Left ventricle myocardium superior (tissue), 1 donor: ENCODE results near the gene SLC29A4. TPM values are rescaled to one million over a fixed set of nuclear protein-coding genes. Genes with fewer than 3 reads are reported as not detected.
A peak's percentile ranks its signal among the peaks of the same experiment; 100 is the strongest.
"Not testable (repeated sequence)": the region's sequence is repeated elsewhere in the genome, so short reads cannot be mapped to it uniquely, and the experiment has no call there.

Source experiments
- ATAC-seq: fragments of 200-7000 bp; cut with Tn5 transposase; one replicate; pipeline ENCODE4 v1.9.1; 2020; ENCODE audit warnings: mild to moderate bottlenecking, moderate library complexity
- DNase-seq: peaks from one replicate; pipeline ENCODE4 v3.0.0-alpha.2; 2020
- intact Hi-C: fragments of 100-400 bp; cut with micrococcal nuclease; formaldehyde crosslinking; loops from one replicate; pipeline ENCODE4 v1.11.0; 2022
- total RNA-seq: library from RNA; stranded (reverse); fragmentation: NEBNext Ultra II Directional; extraction: Animal tissue kit (Norgen Biotek cat#: 25700); gene quantifications from one replicate; pipeline ENCODE4 v1.2.1, GENCODE V29; 2021
- donor health status: DM: no; HTN: yes; CAD: no; lungs with severe emphysema.

SLC29A4 gene
- total RNA-seq, 1 donor from 2014 or later: 2.3 TPM

DNA sequence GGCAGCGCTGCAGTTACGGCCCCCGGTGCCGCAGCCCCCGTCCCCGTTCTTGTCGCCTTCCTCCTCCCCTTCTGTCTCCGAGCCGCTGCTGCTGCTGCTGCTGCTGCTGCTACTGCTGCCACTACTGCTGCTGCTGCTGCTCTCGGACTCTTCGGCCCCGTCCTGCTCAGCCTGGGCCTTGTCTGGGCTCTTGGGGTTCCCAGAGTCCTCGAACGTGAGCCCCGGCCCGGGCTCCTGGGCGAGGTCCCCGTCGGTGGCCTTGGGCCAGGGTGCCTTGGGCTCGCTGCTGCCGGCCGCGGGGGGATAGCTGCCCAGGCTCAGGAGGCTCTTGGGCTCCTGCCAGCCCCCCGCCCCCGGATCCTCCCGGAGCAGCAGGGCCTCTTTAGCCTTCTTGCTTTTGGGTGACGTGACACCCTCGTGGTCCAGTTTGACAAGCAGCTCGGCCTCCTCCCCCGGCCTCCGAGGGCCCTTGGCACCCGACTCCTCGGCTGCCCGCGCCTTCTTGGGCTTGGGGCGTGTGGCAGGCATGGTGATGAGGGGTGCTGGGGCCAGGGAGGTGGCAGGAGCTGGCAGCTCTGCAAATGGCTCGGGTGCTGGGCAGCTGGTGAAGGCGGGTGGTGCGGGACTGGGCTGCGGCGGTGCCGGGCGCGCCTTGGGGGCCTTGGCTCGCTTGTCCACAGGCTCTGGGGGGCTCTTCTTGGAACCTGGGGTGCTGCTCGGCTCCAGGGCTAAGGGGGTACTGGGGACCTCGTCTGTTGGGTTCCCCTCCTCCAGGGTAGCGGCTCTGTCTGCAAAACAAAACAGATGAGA is 30.5 kb downstream of the SLC29A4 start:
- ATAC-seq, intact Hi-C loops, DNase-seq: not testable (repeated sequence)

- intact Hi-C loops: no loop called here
- DNase-seq: no peak
- ATAC-seq: no peak
These were observed 32.1 kb downstream of the SLC29A4 start for GRCh38 chr7:5314864-5315263.

DNA sequence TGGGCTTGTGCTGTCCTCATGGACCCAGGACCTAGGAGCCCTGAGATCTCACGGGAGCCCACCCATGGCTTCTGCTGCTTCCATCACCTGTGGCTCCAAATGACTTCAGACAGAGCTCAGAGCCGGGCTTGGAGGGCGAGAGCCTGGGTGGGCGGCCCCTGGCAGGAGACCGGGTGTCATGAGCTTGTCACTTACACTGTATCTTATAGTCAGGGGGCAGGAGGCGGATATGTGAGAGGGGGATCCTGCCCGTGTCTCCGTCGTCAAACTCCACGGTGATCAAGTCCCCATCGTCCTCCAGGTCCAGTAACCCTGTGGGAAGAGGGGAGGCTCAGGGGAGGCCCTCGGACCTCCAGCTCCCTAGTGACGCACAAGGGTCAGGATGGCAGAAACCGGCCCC is 33.0 kb downstream of the SLC29A4 start:
- no peak for DNase-seq
- intact Hi-C loops: no loop called here

GRCh38 chr7:5318613-5319012 is 35.9 kb downstream of the SLC29A4 start:
- intact Hi-C loops, ATAC-seq, DNase-seq: not testable (repeated sequence)

More for the DNA sequence above, 33.0 kb downstream of the SLC29A4 start:
- no peak for ATAC-seq

GRCh38 chr7:5320391-5320790 is 37.6 kb downstream of the SLC29A4 start:
- ATAC-seq (no peak), DNase-seq (no peak)
- intact Hi-C loops: no loop called here

GRCh38 chr7:5320802-5321396 is 38.2 kb downstream of the SLC29A4 start:
- intact Hi-C loops: no loop called here
- ATAC-seq (no peak), DNase-seq (no peak)

- DNase-seq (no peak), ATAC-seq (no peak)
- intact Hi-C loops: no loop called here
These were observed 40.1 kb downstream of the SLC29A4 start for GRCh38 chr7:5322621-5323410.

GRCh38 chr7:5323800-5324781 is 41.3 kb downstream of the SLC29A4 start:
- intact Hi-C loops, DNase-seq: not testable (repeated sequence)

DNA sequence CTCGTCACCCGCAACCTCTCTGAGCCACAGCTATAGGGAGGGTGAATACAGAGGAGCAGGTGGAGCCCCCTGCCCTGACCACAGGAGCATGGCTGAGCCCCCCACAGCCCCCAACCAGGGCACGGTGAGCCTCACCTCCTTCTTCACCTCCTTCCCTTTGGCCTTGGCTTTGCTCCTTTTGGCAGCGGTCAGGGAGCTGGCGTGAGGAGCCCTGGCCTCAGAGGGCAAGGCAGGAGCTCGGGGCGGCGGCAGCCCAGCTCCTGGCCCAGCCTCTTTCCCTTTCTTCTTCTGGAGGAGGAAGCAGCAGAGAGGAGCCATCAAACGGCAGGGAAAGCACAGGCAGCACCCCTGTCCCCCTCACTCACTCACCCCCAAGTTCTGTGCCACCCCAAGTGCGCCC is 42.2 kb downstream of the SLC29A4 start:
- DNase-seq: no peak
- intact Hi-C loops: no loop called here
- no peak for ATAC-seq

More at GRCh38 chr7:5323800-5324781, 41.3 kb downstream of the SLC29A4 start:
- ATAC-seq: not testable (repeated sequence)

DNA sequence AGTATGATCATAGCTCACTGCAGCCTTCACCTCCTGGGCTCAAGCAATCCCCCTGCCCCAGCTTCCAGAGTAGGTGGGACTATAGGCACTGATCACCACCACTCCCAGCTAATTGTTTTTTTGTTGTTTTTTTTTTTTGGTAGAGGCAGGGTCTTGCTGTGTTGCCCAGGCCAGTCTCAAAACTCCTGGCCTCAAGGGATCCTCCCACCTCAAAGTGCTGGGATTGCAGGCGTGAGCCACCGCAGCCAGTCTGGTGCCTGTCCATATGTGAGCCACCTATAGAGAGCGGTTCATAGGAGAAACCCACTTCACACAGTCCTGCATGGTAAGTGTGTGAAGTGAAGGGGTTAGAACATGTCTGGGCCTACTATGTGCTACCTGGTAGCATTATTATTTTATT is 47.5 kb downstream of the SLC29A4 start:
- intact Hi-C loops: no loop called here
- ATAC-seq (no peak), DNase-seq (no peak)

GRCh38 chr7:5332579-5332978 is 49.8 kb downstream of the SLC29A4 start:
- ATAC-seq (no peak), DNase-seq (no peak)
- intact Hi-C loops: no loop called here

- intact Hi-C loops: no loop called here
- ATAC-seq (no peak), DNase-seq (no peak)
These were observed 50.6 kb downstream of the SLC29A4 start for GRCh38 chr7:5333121-5334045.

DNA sequence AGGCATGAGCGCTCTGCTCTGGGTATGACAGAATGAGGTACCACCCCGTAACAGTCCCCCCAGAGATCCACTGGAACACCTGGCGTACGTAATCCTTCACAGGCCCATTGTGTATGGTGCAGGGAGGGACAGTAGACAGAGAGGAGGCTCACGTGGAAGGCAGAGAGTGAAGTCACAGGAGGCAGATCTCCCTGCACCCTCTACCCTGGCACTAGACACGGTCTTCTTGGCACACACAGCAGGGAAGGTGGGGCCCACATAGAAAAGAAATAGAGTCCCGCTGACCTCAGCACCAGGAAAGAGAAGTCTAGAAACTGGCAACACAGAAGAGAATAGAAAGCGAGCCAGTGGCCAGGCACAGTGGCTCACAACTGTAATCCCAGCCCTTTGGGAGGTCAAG is 51.9 kb downstream of the SLC29A4 start:
- ATAC-seq (peak; percentile 35), DNase-seq (no peak)
- intact Hi-C loops: no loop called here

- ATAC-seq: no peak
- intact Hi-C loops: no loop called here
- no peak for DNase-seq
These were observed 54.3 kb downstream of the SLC29A4 start for GRCh38 chr7:5337047-5337446.

DNA sequence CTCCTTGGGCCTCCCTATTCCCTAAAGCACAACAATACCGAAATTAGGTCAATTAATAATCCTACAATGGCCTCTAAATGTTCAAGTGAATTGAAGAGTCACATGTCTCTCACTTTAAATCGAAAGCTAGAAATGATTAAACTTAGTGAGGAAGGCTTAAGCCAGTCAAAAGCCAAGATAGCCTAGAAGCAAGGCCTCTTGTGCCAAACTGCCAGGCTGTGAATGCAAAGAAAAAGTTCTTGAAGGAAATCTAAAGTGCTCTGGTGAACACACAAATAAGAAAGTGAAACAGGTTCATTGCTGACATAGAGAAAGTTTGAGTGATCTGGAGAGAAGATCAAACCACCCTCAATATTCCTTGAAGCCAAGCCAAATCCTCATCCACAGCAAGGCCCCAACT is 57.2 kb downstream of the SLC29A4 start:
- intact Hi-C loops: no loop called here
- ATAC-seq (no peak), DNase-seq (no peak)

- no peak for ATAC-seq
- intact Hi-C loops: no loop called here
- no peak for DNase-seq
These were observed 59.9 kb downstream of the SLC29A4 start for GRCh38 chr7:5342631-5343030.

GRCh38 chr7:5343884-5344283 is 61.1 kb downstream of the SLC29A4 start:
- no peak for ATAC-seq
- intact Hi-C loops: no loop called here
- DNase-seq: no peak

DNA sequence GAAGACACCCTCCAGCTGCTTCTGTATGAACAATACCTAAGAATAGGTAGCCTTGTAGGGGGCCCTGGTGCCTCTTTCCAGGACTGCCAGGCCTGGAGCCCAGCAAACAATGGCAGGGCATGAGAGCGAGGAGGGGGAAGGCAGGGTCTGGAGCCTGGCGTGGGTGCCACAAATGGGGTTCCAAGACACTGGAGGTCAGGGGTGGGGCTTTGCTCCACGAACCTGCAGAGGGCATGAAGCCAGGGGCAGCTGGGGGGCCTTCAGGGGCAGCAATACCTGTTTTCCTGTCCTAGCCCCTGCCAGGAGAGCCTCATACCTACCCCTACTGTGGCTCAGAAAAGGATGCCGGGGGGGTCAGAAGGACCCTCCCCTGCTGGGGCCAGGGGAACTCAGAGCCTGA is 61.6 kb downstream of the SLC29A4 start:
- DNase-seq (no peak), ATAC-seq (no peak)
- intact Hi-C loops: no loop called here
